Natural killer cell (primary cell): ENCODE measurements around the gene VANGL1. TPM values are rescaled to one million over a fixed set of nuclear protein-coding genes. Genes with fewer than 3 reads are reported as not detected.

Experiments
- ATAC-seq, 3 donors: fragments of 150-1000 bp in 2 of 3; fragments of 200-7000 bp in 1 of 3; cut with Tn5 transposase; 1 replicate in 1 of 3; 2 replicates in 2 of 3; pipeline ENCODE4 v1.10.0; 2021; ENCODE audit warnings: mild to moderate bottlenecking in 2 of 3, moderate library complexity in 2 of 3
- DNase-seq, 2 donors: peaks; one replicate each; pipeline versions ENCODE4 v3.0.0 to v3.0.0-alpha.2; 2013 to 2021; ENCODE audit warnings: mixed read lengths in 1 of 2
- H3K27ac ChIP-seq: one replicate; pipeline ENCODE4 v1.5.1; 2013; ENCODE audit warnings: mild to moderate bottlenecking, low read length
- H3K27me3 ChIP-seq: one replicate; pipeline ENCODE4 v1.6.1; 2013; ENCODE audit warnings: low read length; ENCODE audit not compliant: control insufficient read depth, insufficient read depth
- H3K36me3 ChIP-seq: one replicate; pipeline ENCODE4 v1.6.1; 2013; ENCODE audit warnings: low read length; ENCODE audit not compliant: control insufficient read depth, insufficient read depth
- H3K4me1 ChIP-seq: one replicate; pipeline ENCODE4 v1.6.1; 2013; ENCODE audit warnings: low read length; ENCODE audit not compliant: control insufficient read depth, insufficient read depth
- H3K4me3 ChIP-seq: one replicate; pipeline ENCODE4 v1.5.1; 2013; ENCODE audit warnings: low read length
- H3K9me3 ChIP-seq: one replicate; pipeline ENCODE4 v1.6.1; 2013; ENCODE audit warnings: low read length; ENCODE audit not compliant: control insufficient read depth, insufficient read depth
- H3K27ac Mint-ChIP-seq, 2 donors: one replicate each; pipeline ENCODE4 v1.8.0; 2022; ENCODE audit warnings: mild to moderate bottlenecking in 2 of 2, mixed read lengths in 2 of 2, moderate library complexity in 1 of 2
- H3K27me3 Mint-ChIP-seq, 2 donors: one replicate each; pipeline ENCODE4 v1.8.0; 2022; ENCODE audit warnings: low read depth in 2 of 2, mixed read lengths in 2 of 2
- H3K36me3 Mint-ChIP-seq: one replicate; pipeline ENCODE4 v1.8.0; 2022; ENCODE audit warnings: mixed read lengths
- H3K4me1 Mint-ChIP-seq, 2 donors: one replicate each; pipeline ENCODE4 v1.8.0; 2022; ENCODE audit warnings: mixed read lengths in 2 of 2
- H3K4me3 Mint-ChIP-seq: one replicate; pipeline ENCODE4 v1.8.0; 2022; ENCODE audit warnings: mild to moderate bottlenecking, moderate library complexity, mixed read lengths
- H3K9me3 Mint-ChIP-seq, 2 donors: one replicate each; pipeline ENCODE4 v1.8.0; 2022; ENCODE audit warnings: mixed read lengths in 2 of 2
- WGBS: methylation state at CpG from one replicate; pipeline ENCODE4 v1.1.7; 2013; ENCODE audit warnings: missing lambda C conversion rate; ENCODE audit not compliant: insufficient coverage; 5-methylcytosine and 5-hydroxymethylcytosine counted together
- intact Hi-C: fragments of 100-400 bp; cut with micrococcal nuclease; formaldehyde crosslinking; loops from one replicate; pipeline ENCODE4 v1.14.2; 2022
- total RNA-seq, 4 donors: library from RNA; stranded (reverse); fragments of 120-200 nt in 1 of 4; gene quantifications; one replicate each; pipeline versions ENCODE4 v1.2.3 to v1.2.4, GENCODE V29; 2013 to 2022
- TF ChIP-seq, protein P1 (sequence below): fragments of 200-600 bp; IDR thresholded peaks from one replicate; pipeline ENCODE4 v1.8.0; 2022; ENCODE audit warnings: antibody characterized with exemption

Gene VANGL1
- total RNA-seq, 3 donors from 2014 or later (not counting 1 experiment from before 2014, with no cell fraction given), result 6.4 to 14.8 (median 10.3) TPM

- Mint-ChIP-seq H3K27me3 (peaks cover 0 to 4% of the 10 kb centered on the region in 2 donors), H3K9me3 (no peaks in the 10 kb centered on the region), H3K27ac (no peak overlapping the region), H3K4me3 (no peak overlapping the region), H3K36me3 (no peaks in the 10 kb centered on the region), H3K4me1 (no peaks in the 10 kb centered on the region)
- intact Hi-C loops, result no loop called here
- Histone ChIP-seq H3K27ac (no peak overlapping the region), H3K4me3 (no peak overlapping the region), H3K4me1 (no peaks in the 10 kb centered on the region), H3K27me3 (peaks cover 2% of the 10 kb centered on the region), H3K36me3 (no peaks in the 10 kb centered on the region), H3K9me3 (no peaks in the 10 kb centered on the region)
- TF ChIP-seq, protein P1, sequence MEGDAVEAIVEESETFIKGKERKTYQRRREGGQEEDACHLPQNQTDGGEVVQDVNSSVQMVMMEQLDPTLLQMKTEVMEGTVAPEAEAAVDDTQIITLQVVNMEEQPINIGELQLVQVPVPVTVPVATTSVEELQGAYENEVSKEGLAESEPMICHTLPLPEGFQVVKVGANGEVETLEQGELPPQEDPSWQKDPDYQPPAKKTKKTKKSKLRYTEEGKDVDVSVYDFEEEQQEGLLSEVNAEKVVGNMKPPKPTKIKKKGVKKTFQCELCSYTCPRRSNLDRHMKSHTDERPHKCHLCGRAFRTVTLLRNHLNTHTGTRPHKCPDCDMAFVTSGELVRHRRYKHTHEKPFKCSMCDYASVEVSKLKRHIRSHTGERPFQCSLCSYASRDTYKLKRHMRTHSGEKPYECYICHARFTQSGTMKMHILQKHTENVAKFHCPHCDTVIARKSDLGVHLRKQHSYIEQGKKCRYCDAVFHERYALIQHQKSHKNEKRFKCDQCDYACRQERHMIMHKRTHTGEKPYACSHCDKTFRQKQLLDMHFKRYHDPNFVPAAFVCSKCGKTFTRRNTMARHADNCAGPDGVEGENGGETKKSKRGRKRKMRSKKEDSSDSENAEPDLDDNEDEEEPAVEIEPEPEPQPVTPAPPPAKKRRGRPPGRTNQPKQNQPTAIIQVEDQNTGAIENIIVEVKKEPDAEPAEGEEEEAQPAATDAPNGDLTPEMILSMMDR, result no peak
- no peak for DNase-seq
- no peak for ATAC-seq
- 86% methylated on average over 4 of the region's 4 CpGs for WGBS
Measured at GRCh38 chr1:115594600-115594999, 47.2 kb upstream of the VANGL1 start.

GRCh38 chr1:115595279-115596079 is 46.3 kb upstream of the VANGL1 start:
- H3K27me3 ChIP-seq, result peaks cover 2% of the 10 kb centered on the region
- H3K27ac ChIP-seq, result no peak overlapping the region
- ATAC-seq (peak; percentile 43 to 73 (median 59)), DNase-seq (peak; percentile 52 to 67)
- WGBS, result 62% methylated on average over 12 of the region's 12 CpGs
- H3K36me3 ChIP-seq, result no peaks in the 10 kb centered on the region
- no peak overlapping the region for H3K4me3 ChIP-seq
- no peak overlapping the region for H3K4me3 Mint-ChIP-seq
- intact Hi-C loops, result no loop called here
- H3K27me3 Mint-ChIP-seq, result peaks cover 0 to 4% of the 10 kb centered on the region in 2 donors
- H3K36me3 Mint-ChIP-seq, result no peaks in the 10 kb centered on the region
- no peaks in the 10 kb centered on the region for H3K9me3 ChIP-seq
- no peaks in the 10 kb centered on the region for H3K9me3 Mint-ChIP-seq
- no peak overlapping the region for H3K27ac Mint-ChIP-seq
- H3K4me1 Mint-ChIP-seq, result no peaks in the 10 kb centered on the region
- TF ChIP-seq, protein P1, result peak; percentile 71
- no peaks in the 10 kb centered on the region for H3K4me1 ChIP-seq

GRCh38 chr1:115596080-115596780 is 45.5 kb upstream of the VANGL1 start:
- no peak overlapping the region for H3K27ac ChIP-seq
- H3K27me3 Mint-ChIP-seq, result peaks cover 0 to 4% of the 10 kb centered on the region in 2 donors
- intact Hi-C loops, result no loop called here
- H3K9me3 ChIP-seq, result no peaks in the 10 kb centered on the region
- H3K36me3 ChIP-seq, result no peaks in the 10 kb centered on the region
- H3K27me3 ChIP-seq, result peaks cover 2% of the 10 kb centered on the region
- no peak for DNase-seq
- no peaks in the 10 kb centered on the region for H3K9me3 Mint-ChIP-seq
- 38% methylated on average over 6 of the region's 7 CpGs for WGBS
- TF ChIP-seq, protein P1, result no peak
- H3K4me1 Mint-ChIP-seq, result no peaks in the 10 kb centered on the region
- ATAC-seq, result no peak
- no peaks in the 10 kb centered on the region for H3K4me1 ChIP-seq
- no peak overlapping the region for H3K4me3 Mint-ChIP-seq
- no peak overlapping the region for H3K27ac Mint-ChIP-seq
- no peaks in the 10 kb centered on the region for H3K36me3 Mint-ChIP-seq
- no peak overlapping the region for H3K4me3 ChIP-seq
